HepG2 (cell line): Measurements from ENCODE around the gene CLEC9A. TPM values are rescaled to one million over a fixed set of nuclear protein-coding genes. Genes with fewer than 3 reads are reported as not detected.

Source experiments
- ATAC-seq: fragments of 200-7000 bp; cut with Tn5 transposase; 3 replicates; pipeline ENCODE4 v1.9.1; 2020; ENCODE audit warnings: mild to moderate bottlenecking, moderate library complexity
- BruUV-seq: library from RNA; stranded (reverse); fragments of 400-500 nt; replicated peaks from 2 replicates; lab custom pipeline; 2021; lab: Mats Ljungman, UMichigan
- CTCF ChIA-PET: fragments of 300-600 bp; formaldehyde crosslinking; extraction: SDS; loops from one replicate; lab custom pipeline; 2021; ENCODE audit warnings: low total read pairs, inconsistent platforms, low intra/inter-chr PET ratio; lab: Yijun Ruan, JAX
- POLR2A ChIA-PET: fragments of 350-600 bp; sonication (Branson Sonifier 250); formaldehyde crosslinking; loops from one replicate; lab custom pipeline; 2020; ENCODE audit warnings: antibody characterized with exemption, inconsistent platforms; lab: Yijun Ruan, JAX
- DNase-seq: peaks from one replicate; pipeline ENCODE4 v3.0.0-alpha.2; 2015; ENCODE audit warnings: low spot score
- FAIRE-seq: peaks from 3 replicates; lab custom pipeline; 2011; peaks lifted over from hg19 to GRCh38; lab: Jason Lieb, UNC
- H2AFZ ChIP-seq: one replicate; pipeline ENCODE4 v1.6.1; 2011; ENCODE audit warnings: low read length, inconsistent platforms
- H3K27ac ChIP-seq: fragments of 300-600 bp; 3 replicates; pipeline ENCODE4 v1.8.0; 2011; ENCODE audit warnings: mixed run types, mild to moderate bottlenecking, mixed read lengths, low read length, inconsistent platforms; ENCODE audit not compliant: insufficient read depth; ENCODE audit errors: extremely low read length
- H3K27me3 ChIP-seq, 2 experiments: fragments of 200-600 bp in 1 of 2; 2 replicates in 1 of 2; 3 replicates in 1 of 2; pipeline versions ENCODE4 v1.6.0 to v1.8.0; 2011; ENCODE audit warnings: low read length in 2 of 2, mild to moderate bottlenecking in 2 of 2, moderate library complexity in 2 of 2, inconsistent platforms in 1 of 2; ENCODE audit not compliant: insufficient read depth in 2 of 2, control insufficient read depth in 1 of 2
- H3K36me3 ChIP-seq, 2 experiments: fragments of 200-600 bp in 1 of 2; replicated peaks in 1 of 2; 2 replicates in 1 of 2; 3 replicates in 1 of 2; pipeline versions ENCODE4 v1.5.1 to v1.8.0; 2011; ENCODE audit warnings: low read length in 2 of 2, inconsistent platforms in 1 of 2; ENCODE audit not compliant: insufficient read depth in 2 of 2, control insufficient read depth in 1 of 2
- H3K4me1 ChIP-seq: 2 replicates; pipeline ENCODE4 v1.5.1; 2012; ENCODE audit warnings: low read length, inconsistent platforms; ENCODE audit not compliant: insufficient read depth
- H3K4me2 ChIP-seq: 2 replicates; pipeline ENCODE4 v1.6.0; 2011; ENCODE audit warnings: low read depth, low read length, inconsistent platforms
- H3K4me3 ChIP-seq, 3 experiments: fragments of 200-600 bp in 1 of 3; sonication (generic), shearing (Covaris generic) in 1 of 3; replicated peaks in 1 of 3; 2 replicates each; pipeline ENCODE4 v1.5.1; 2011 to 2016; ENCODE audit warnings: low read length in 3 of 3, inconsistent platforms in 2 of 3, low read depth in 2 of 3, mild to moderate bottlenecking in 2 of 3, control low read depth in 1 of 3, mixed read lengths in 1 of 3; ENCODE audit not compliant: insufficient read depth in 1 of 3
- H3K79me2 ChIP-seq: one replicate; pipeline ENCODE4 v1.6.1; 2011; ENCODE audit warnings: low read length, inconsistent platforms; ENCODE audit not compliant: insufficient read depth
- H3K9ac ChIP-seq: 2 replicates; pipeline ENCODE4 v1.6.0; 2011; ENCODE audit warnings: mild to moderate bottlenecking, low read depth, low read length, inconsistent platforms; ENCODE audit not compliant: insufficient read depth
- H3K9me3 ChIP-seq: 2 replicates; pipeline ENCODE4 v1.5.1; 2012; ENCODE audit warnings: mild to moderate bottlenecking, low read length
- H4K20me1 ChIP-seq: 2 replicates; pipeline ENCODE4 v1.6.0; 2011; ENCODE audit warnings: inconsistent platforms, mild to moderate bottlenecking, low read length, moderate library complexity; ENCODE audit not compliant: insufficient read depth
- ARNT ChIP-seq: fragments of 450-650 bp; IDR thresholded peaks from 2 replicates; pipeline ENCODE4 v1.6.1; 2017
- JUN ChIP-seq: sonication (generic); formaldehyde crosslinking; IDR thresholded peaks from 2 replicates; pipeline ENCODE4 v1.4.0; 2020; ENCODE audit warnings: mild to moderate bottlenecking, missing genetic modification reagents
- KDM6A ChIP-seq: IDR thresholded peaks from 2 replicates; pipeline ENCODE4 v1.6.1; 2016; ENCODE audit warnings: low read depth
- PRPF4 ChIP-seq: fragments of 200-400 bp; formaldehyde crosslinking; IDR thresholded peaks from 2 replicates; pipeline ENCODE4 v1.6.1; 2016; ENCODE audit warnings: low read length, low read depth; ENCODE audit not compliant: poor library complexity, severe bottlenecking
- SP4 ChIP-seq: sonication (generic); formaldehyde crosslinking; IDR thresholded peaks from 2 replicates; pipeline ENCODE4 v1.8.1; 2023; ENCODE audit warnings: mild to moderate bottlenecking, missing genetic modification reagents
- ZNF333 ChIP-seq: sonication (generic); formaldehyde crosslinking; IDR thresholded peaks from 2 replicates; pipeline ENCODE4 v1.4.0; 2020; ENCODE audit warnings: mild to moderate bottlenecking, missing genetic modification reagents, borderline replicate concordance
- ZNF484 ChIP-seq: sonication (generic); formaldehyde crosslinking; IDR thresholded peaks from 2 replicates; pipeline ENCODE4 v1.5.1; 2020; ENCODE audit warnings: mild to moderate bottlenecking, low read depth, missing genetic modification reagents, borderline replicate concordance
- ZNF616 ChIP-seq: sonication (generic); formaldehyde crosslinking; IDR thresholded peaks from 2 replicates; pipeline ENCODE4 v1.5.0; 2020; ENCODE audit warnings: low read depth, mild to moderate bottlenecking, missing genetic modification reagents
- ZNF644 ChIP-seq: IDR thresholded peaks from 2 replicates; pipeline ENCODE4 v1.6.1; 2016; ENCODE audit warnings: low read depth
- WGBS: methylation state at CpG from one replicate; pipeline ENCODE4 v1.1.6; 2017; ENCODE audit warnings: low lambda C conversion rate; 5-methylcytosine and 5-hydroxymethylcytosine counted together
- in situ Hi-C: cut with HindIII; loops from 2 replicates; pipeline ENCODE4 v1.10.0; 2017; ENCODE audit warnings: low pct_unique_long_range_greater_than_20kb; ENCODE audit not compliant: extremely low pct_ligation_motif_present
- intact Hi-C: fragments of 100-400 bp; cut with micrococcal nuclease; formaldehyde crosslinking; loops from one replicate; pipeline ENCODE4 v1.10.0; 2022; ENCODE audit not compliant: unreplicated experiment
- polyA plus RNA-seq, 8 experiments: library from polyadenylated mRNA; depleted of rRNA in 3 of 8; stranded (reverse) in 7 of 8; unstranded in 1 of 8; fragments of >200 nt; fragmentation: Illumina TruSeq in 4 of 8; extraction: Trizol in 4 of 8; gene quantifications; 2 replicates each; pipeline versions ENCODE4 v1.2.1 to v1.2.3, GENCODE V29; 2011 to 2016; ENCODE audit warnings: low read depth in 4 of 8, missing spikeins in 1 of 8, mixed read lengths in 1 of 8; ENCODE audit not compliant: insufficient read depth in 1 of 8
- total RNA-seq, 5 experiments: library from RNA; depleted of rRNA; stranded (reverse); fragments of >200 nt; fragmentation: Illumina TruSeq; extraction: Trizol; gene quantifications; 2 replicates each; pipeline ENCODE4 v1.2.3, GENCODE V29; 2016; ENCODE audit warnings: low read depth in 1 of 5
- TF ChIP-seq, protein P1 (sequence below): sonication (generic); formaldehyde crosslinking; IDR thresholded peaks from 2 replicates; pipeline ENCODE4 v1.4.0; 2020; ENCODE audit warnings: missing genetic modification reagents
- TF ChIP-seq, protein P2 (sequence below): sonication (generic); formaldehyde crosslinking; IDR thresholded peaks from 2 replicates; pipeline ENCODE4 v1.4.0; 2020; ENCODE audit warnings: missing genetic modification reagents

The CLEC9A gene
- total and polyA plus RNA-seq, 2 of the 13 experiments (the other 11 are each of a cell fraction or from before 2014, with no cell fraction given): not detected

DNA sequence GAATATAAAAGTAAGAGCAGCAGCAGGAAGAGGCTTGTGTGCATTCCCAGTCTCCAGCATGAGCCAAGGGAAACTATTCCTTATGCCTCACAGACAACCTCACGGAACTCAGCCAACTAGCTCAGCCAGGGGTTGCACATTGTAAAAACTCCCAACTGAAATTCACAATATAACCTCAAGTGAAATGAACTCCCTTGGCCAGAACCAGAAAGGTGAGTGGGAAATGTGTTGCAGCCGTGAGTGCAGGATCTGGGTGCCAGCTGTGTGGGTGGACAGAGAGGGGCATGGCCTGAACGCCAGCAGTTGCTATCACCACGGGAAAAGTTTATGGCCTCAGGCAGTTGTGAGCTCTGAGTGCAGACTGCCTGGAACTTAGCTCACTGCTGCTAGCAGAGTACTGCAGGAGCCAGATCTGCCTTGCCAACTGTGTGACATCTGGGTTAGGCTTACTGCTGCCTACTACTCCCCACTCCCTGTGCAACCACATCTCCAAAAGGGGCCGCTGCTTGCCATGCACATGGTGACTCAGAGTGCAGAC, 70.6 kb downstream of the CLEC9A start:
- no peak for DNase-seq
- intact Hi-C loops: no loop called here
- Histone ChIP-seq H2AFZ (no peak overlapping the region), H3K27ac (no peak overlapping the region), H3K27me3 (no peaks in the 10 kb centered on the region; a peak in 1 of 5 replicates), H3K4me1 (no peaks in the 10 kb centered on the region), H3K9ac (no peak overlapping the region), H3K4me3 (no peak overlapping the region), H3K79me2 (no peaks in the 10 kb centered on the region), H3K9me3 (no peaks in the 10 kb centered on the region), H4K20me1 (no peaks in the 10 kb centered on the region), H3K4me2 (no peak overlapping the region), H3K36me3 (no peaks in the 10 kb centered on the region)
- no peak for ATAC-seq
- TF ChIP-seq PRPF4 (no peak), SP4 (no peak), ARNT (no peak)
- no peak for FAIRE-seq
- in situ Hi-C loops: no loop called here
- BruUV-seq: no TSS peak
- WGBS: 0% methylated on average over 4 of the region's 5 CpGs
- CTCF ChIA-PET: no interaction called here
- POLR2A ChIA-PET: no interaction called here

DNA sequence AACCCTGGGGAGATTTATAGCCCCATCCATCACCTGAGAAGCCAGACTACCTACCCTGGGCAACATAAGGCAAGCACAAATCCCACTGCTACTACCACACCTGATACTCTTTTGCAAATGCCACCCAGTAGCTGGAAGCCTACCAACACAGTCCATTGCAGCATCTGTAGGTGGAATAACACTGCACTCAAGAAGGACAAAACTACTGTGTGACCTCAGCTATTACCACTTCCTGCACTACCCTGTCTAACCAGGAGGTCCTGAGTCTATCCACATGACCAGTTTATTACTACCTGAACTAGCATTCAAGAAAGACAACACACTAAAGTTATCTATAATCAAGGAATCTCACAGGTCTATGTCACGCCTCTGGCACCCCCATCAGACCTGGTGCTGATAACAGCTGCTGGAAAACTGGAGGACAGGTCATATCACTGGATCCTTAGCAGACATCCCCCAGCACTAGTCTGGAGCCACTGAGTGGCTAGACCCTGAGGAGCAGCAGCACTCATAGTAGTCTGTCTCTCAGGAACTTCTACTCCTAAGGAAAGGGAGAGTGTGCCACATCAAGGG, 71.3 kb downstream of the CLEC9A start:
- ATAC-seq (no peak), FAIRE-seq (no peak)
- H3K27ac ChIP-seq: no peak overlapping the region
- TF ChIP-seq ZNF333 (CRISPR knock-in tag): no peak
- no peak for TF ChIP-seq ZNF644
- TF ChIP-seq ZNF484 (CRISPR knock-in tag): no peak
- no peak for TF ChIP-seq KDM6A
- no peak for TF ChIP-seq ZNF616 (CRISPR knock-in tag)
- TF ChIP-seq, protein P1, sequence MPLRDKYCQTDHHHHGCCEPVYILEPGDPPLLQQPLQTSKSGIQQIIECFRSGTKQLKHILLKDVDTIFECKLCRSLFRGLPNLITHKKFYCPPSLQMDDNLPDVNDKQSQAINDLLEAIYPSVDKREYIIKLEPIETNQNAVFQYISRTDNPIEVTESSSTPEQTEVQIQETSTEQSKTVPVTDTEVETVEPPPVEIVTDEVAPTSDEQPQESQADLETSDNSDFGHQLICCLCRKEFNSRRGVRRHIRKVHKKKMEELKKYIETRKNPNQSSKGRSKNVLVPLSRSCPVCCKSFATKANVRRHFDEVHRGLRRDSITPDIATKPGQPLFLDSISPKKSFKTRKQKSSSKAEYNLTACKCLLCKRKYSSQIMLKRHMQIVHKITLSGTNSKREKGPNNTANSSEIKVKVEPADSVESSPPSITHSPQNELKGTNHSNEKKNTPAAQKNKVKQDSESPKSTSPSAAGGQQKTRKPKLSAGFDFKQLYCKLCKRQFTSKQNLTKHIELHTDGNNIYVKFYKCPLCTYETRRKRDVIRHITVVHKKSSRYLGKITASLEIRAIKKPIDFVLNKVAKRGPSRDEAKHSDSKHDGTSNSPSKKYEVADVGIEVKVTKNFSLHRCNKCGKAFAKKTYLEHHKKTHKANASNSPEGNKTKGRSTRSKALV: no peak
- TF ChIP-seq JUN (CRISPR knock-in tag): no peak
- TF ChIP-seq, protein P2, sequence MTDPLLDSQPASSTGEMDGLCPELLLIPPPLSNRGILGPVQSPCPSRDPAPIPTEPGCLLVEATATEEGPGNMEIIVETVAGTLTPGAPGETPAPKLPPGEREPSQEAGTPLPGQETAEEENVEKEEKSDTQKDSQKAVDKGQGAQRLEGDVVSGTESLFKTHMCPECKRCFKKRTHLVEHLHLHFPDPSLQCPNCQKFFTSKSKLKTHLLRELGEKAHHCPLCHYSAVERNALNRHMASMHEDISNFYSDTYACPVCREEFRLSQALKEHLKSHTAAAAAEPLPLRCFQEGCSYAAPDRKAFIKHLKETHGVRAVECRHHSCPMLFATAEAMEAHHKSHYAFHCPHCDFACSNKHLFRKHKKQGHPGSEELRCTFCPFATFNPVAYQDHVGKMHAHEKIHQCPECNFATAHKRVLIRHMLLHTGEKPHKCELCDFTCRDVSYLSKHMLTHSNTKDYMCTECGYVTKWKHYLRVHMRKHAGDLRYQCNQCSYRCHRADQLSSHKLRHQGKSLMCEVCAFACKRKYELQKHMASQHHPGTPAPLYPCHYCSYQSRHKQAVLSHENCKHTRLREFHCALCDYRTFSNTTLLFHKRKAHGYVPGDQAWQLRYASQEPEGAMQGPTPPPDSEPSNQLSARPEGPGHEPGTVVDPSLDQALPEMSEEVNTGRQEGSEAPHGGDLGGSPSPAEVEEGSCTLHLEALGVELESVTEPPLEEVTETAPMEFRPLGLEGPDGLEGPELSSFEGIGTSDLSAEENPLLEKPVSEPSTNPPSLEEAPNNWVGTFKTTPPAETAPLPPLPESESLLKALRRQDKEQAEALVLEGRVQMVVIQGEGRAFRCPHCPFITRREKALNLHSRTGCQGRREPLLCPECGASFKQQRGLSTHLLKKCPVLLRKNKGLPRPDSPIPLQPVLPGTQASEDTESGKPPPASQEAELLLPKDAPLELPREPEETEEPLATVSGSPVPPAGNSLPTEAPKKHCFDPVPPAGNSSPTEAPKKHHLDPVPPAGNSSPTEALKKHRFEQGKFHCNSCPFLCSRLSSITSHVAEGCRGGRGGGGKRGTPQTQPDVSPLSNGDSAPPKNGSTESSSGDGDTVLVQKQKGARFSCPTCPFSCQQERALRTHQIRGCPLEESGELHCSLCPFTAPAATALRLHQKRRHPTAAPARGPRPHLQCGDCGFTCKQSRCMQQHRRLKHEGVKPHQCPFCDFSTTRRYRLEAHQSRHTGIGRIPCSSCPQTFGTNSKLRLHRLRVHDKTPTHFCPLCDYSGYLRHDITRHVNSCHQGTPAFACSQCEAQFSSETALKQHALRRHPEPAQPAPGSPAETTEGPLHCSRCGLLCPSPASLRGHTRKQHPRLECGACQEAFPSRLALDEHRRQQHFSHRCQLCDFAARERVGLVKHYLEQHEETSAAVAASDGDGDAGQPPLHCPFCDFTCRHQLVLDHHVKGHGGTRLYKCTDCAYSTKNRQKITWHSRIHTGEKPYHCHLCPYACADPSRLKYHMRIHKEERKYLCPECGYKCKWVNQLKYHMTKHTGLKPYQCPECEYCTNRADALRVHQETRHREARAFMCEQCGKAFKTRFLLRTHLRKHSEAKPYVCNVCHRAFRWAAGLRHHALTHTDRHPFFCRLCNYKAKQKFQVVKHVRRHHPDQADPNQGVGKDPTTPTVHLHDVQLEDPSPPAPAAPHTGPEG (CRISPR knock-in tag): no peak

More for the DNA sequence above, 71.3 kb downstream of the CLEC9A start:
- 0% methylated on average over 1 of the region's 1 CpG for WGBS
- Histone ChIP-seq H3K4me2 (no peak overlapping the region), H3K4me1 (no peaks in the 10 kb centered on the region), H2AFZ (no peak overlapping the region), H4K20me1 (no peaks in the 10 kb centered on the region), H3K36me3 (no peaks in the 10 kb centered on the region), H3K9me3 (no peaks in the 10 kb centered on the region), H3K9ac (no peak overlapping the region), H3K4me3 (no peak overlapping the region), H3K79me2 (no peaks in the 10 kb centered on the region), H3K27me3 (no peaks in the 10 kb centered on the region; a peak in 1 of 5 replicates)
- no TSS peak for BruUV-seq
- DNase-seq: no peak
- CTCF ChIA-PET: no interaction called here
- intact Hi-C loops: no loop called here
- POLR2A ChIA-PET: no interaction called here
- in situ Hi-C loops: no loop called here
